H54 (cell line): Measurements from ENCODE around the gene SSMEM1.
A peak's percentile ranks its signal among the peaks of the same experiment; 100 is the strongest.
"Not testable (repeated sequence)": the region's sequence is repeated elsewhere in the genome, so short reads cannot be mapped to it uniquely, and the experiment has no call there.

ENCODE experiments used
- DNase-seq: peaks from one replicate; pipeline ENCODE4 v3.0.0; 2011; ENCODE audit warnings: low spot score, mixed read lengths; ENCODE audit not compliant: insufficient read length
- FAIRE-seq: peaks from 3 replicates; lab custom pipeline; 2011; peaks lifted over from hg19 to GRCh38; lab: Jason Lieb, UNC
- POLR2A ChIP-seq: IDR thresholded peaks from 2 replicates; pipeline ENCODE4 v1.6.1; 2011; ENCODE audit warnings: low read depth, mild to moderate bottlenecking, low read length

The SSMEM1 gene

GRCh38 chr7:130224210-130224609, 16.6 kb downstream of the SSMEM1 start:
- FAIRE-seq, result no peak
- TF ChIP-seq POLR2A, result no peak
- DNase-seq, result no peak

GRCh38 chr7:130224923-130225322, 17.3 kb downstream of the SSMEM1 start:
- DNase-seq, result not testable (repeated sequence)
- peak; percentile 41 for FAIRE-seq

GRCh38 chr7:130226333-130226732, 18.7 kb downstream of the SSMEM1 start:
- no peak for DNase-seq
- TF ChIP-seq POLR2A, result no peak
- no peak for FAIRE-seq

GRCh38 chr7:130227883-130228575, 20.4 kb downstream of the SSMEM1 start:
- TF ChIP-seq POLR2A, result no peak
- DNase-seq, result no peak
- FAIRE-seq, result no peak

GRCh38 chr7:130228840-130229502, 21.3 kb downstream of the SSMEM1 start:
- FAIRE-seq, result no peak
- no peak for TF ChIP-seq POLR2A

GRCh38 chr7:130229981-130230380, 22.3 kb downstream of the SSMEM1 start:
- FAIRE-seq, DNase-seq: not testable (repeated sequence)

More at GRCh38 chr7:130228840-130229502, 21.3 kb downstream of the SSMEM1 start:
- no peak for DNase-seq

GRCh38 chr7:130231792-130232191, 24.1 kb downstream of the SSMEM1 start:
- no peak for TF ChIP-seq POLR2A
- no peak for FAIRE-seq
- DNase-seq, result no peak

GRCh38 chr7:130232209-130232608, 24.5 kb downstream of the SSMEM1 start:
- DNase-seq (no peak), FAIRE-seq (no peak)
- no peak for TF ChIP-seq POLR2A

- no peak for DNase-seq
- TF ChIP-seq POLR2A, result no peak
- FAIRE-seq, result no peak
These were observed 26.4 kb downstream of the SSMEM1 start for GRCh38 chr7:130234078-130234477.

- not testable (repeated sequence) for DNase-seq, FAIRE-seq
These were observed 28.7 kb downstream of the SSMEM1 start for GRCh38 chr7:130236361-130236760.

- DNase-seq (no peak), FAIRE-seq (no peak)
- no peak for TF ChIP-seq POLR2A
These were observed 32.6 kb downstream of the SSMEM1 start for GRCh38 chr7:130240240-130240639.

- FAIRE-seq, result peak; percentile 94
- peak; percentile 49 for DNase-seq
- no peak for TF ChIP-seq POLR2A
These were observed 34.7 kb downstream of the SSMEM1 start for GRCh38 chr7:130242198-130243014.

GRCh38 chr7:130243486-130243885, 35.8 kb downstream of the SSMEM1 start:
- not testable (repeated sequence) for DNase-seq
- FAIRE-seq, result peak; percentile 15

GRCh38 chr7:130246491-130246890, 38.8 kb downstream of the SSMEM1 start:
- not testable (repeated sequence) for DNase-seq, FAIRE-seq

GRCh38 chr7:130248842-130249241, 41.2 kb downstream of the SSMEM1 start:
- FAIRE-seq, DNase-seq: not testable (repeated sequence)

- not testable (repeated sequence) for DNase-seq, FAIRE-seq
These were observed 42.0 kb downstream of the SSMEM1 start for GRCh38 chr7:130249626-130250025.
